K562 (cell line): Measurements from ENCODE around the gene CEP72. TPM values are rescaled to one million over a fixed set of nuclear protein-coding genes. Genes with fewer than 3 reads are reported as not detected.

Experiments used
- ATAC-seq: fragments of 200-7000 bp; cut with Tn5 transposase; 3 replicates; pipeline ENCODE4 v1.9.1; 2020; ENCODE audit warnings: moderate library complexity
- Bru-seq: library from RNA; stranded (reverse); fragments of 400-500 nt; gene quantifications from one replicate; lab custom pipeline; 2021; lab: Mats Ljungman, UMichigan
- BruChase-seq, 2 experiments: library from RNA; stranded (reverse); fragments of 400-500 nt; gene quantifications; one replicate each; lab custom pipeline; 2021; lab: Mats Ljungman, UMichigan
- BruUV-seq: library from RNA; stranded (reverse); fragments of 400-500 nt; replicated peaks from 2 replicates; lab custom pipeline; 2021; lab: Mats Ljungman, UMichigan
- CTCF ChIA-PET: fragments of 300-600 bp; formaldehyde crosslinking; extraction: SDS; loops from one replicate; lab custom pipeline; 2021; ENCODE audit warnings: low intra/inter-chr PET ratio; lab: Yijun Ruan, JAX
- POLR2A ChIA-PET: fragments of 300-600, 350-650 bp; sonication (Branson Sonifier 250); formaldehyde crosslinking; extraction: SDS; loops from one replicate; lab custom pipeline; 2021; ENCODE audit warnings: antibody characterized with exemption, inconsistent platforms; lab: Yijun Ruan, JAX
- DNase-seq, 4 experiments: peaks; one replicate each; pipeline versions ENCODE4 v3.0.0 to v3.0.0-alpha.2; 2011 to 2018; ENCODE audit warnings: low spot score in 3 of 4, mixed read lengths in 3 of 4; ENCODE audit errors: extremely low read depth in 1 of 4
- FAIRE-seq: peaks from 2 replicates; lab custom pipeline; 2011; peaks lifted over from hg19 to GRCh38; lab: Jason Lieb, UNC
- H2AFZ ChIP-seq: 2 replicates; pipeline ENCODE4 v1.6.0; 2011; ENCODE audit warnings: low read depth, low read length, control low read depth, inconsistent platforms
- H3K27ac ChIP-seq: fragments of 200-600 bp; 3 replicates; pipeline ENCODE4 v1.8.0; 2011; ENCODE audit warnings: low read depth, mild to moderate bottlenecking, control low read depth, inconsistent platforms, low read length, moderate library complexity, mixed read lengths; ENCODE audit errors: extremely low read depth
- H3K27me3 ChIP-seq, 2 experiments: fragments of 300-600 bp in 1 of 2; 2 replicates in 1 of 2; 3 replicates in 1 of 2; pipeline versions ENCODE4 v1.6.0 to v1.8.0; 2011; ENCODE audit warnings: inconsistent platforms in 2 of 2, low read length in 2 of 2, mild to moderate bottlenecking in 1 of 2, mixed read lengths in 1 of 2, moderate library complexity in 1 of 2; ENCODE audit not compliant: control insufficient read depth in 2 of 2, insufficient read depth in 2 of 2
- H3K36me3 ChIP-seq: fragments of 300-600 bp; 3 replicates; pipeline ENCODE4 v1.8.0; 2011; ENCODE audit warnings: mild to moderate bottlenecking, low read length, inconsistent platforms; ENCODE audit not compliant: control insufficient read depth, insufficient read depth
- H3K4me1 ChIP-seq, 2 experiments: fragments of 200-600 bp in 1 of 2; replicated peaks in 1 of 2; 2 replicates in 1 of 2; 3 replicates in 1 of 2; pipeline versions ENCODE4 v1.5.1 to v1.8.0; 2011; ENCODE audit warnings: inconsistent platforms in 2 of 2, low read length in 2 of 2, mild to moderate bottlenecking in 1 of 2, mixed read lengths in 1 of 2, moderate library complexity in 1 of 2; ENCODE audit not compliant: control insufficient read depth in 2 of 2, insufficient read depth in 2 of 2
- H3K4me2 ChIP-seq: 2 replicates; pipeline ENCODE4 v1.6.1; 2011; ENCODE audit warnings: low read length, control low read depth, inconsistent platforms, mixed read lengths; ENCODE audit not compliant: insufficient read depth
- H3K4me3 ChIP-seq: fragments of 200-600 bp; sonication (generic), shearing (Covaris generic); 2 replicates; pipeline ENCODE4 v1.5.1; 2016; ENCODE audit warnings: control low read depth, inconsistent platforms
- H3K79me2 ChIP-seq: fragments of 200-600 bp; 3 replicates; pipeline ENCODE4 v1.8.0; 2011; ENCODE audit warnings: low read length, inconsistent platforms; ENCODE audit not compliant: control insufficient read depth, insufficient read depth
- H3K9ac ChIP-seq, 2 experiments: 2 replicates each; pipeline versions ENCODE4 v1.6.0 to v1.6.1; 2011; ENCODE audit warnings: low read depth in 2 of 2, low read length in 2 of 2, control low read depth in 1 of 2, inconsistent platforms in 1 of 2, mild to moderate bottlenecking in 1 of 2, mixed read lengths in 1 of 2; ENCODE audit not compliant: insufficient read depth in 1 of 2
- H3K9me1 ChIP-seq: one replicate; pipeline ENCODE4 v1.6.0; 2011; ENCODE audit warnings: inconsistent platforms, mild to moderate bottlenecking, low read length, moderate library complexity; ENCODE audit not compliant: control insufficient read depth, insufficient read depth
- H3K9me3 ChIP-seq: replicated peaks from 2 replicates; pipeline ENCODE4 v1.5.1; 2011; ENCODE audit warnings: low read depth, low read length, inconsistent platforms; ENCODE audit not compliant: control insufficient read depth, insufficient read depth
- H4K20me1 ChIP-seq: replicated peaks from 2 replicates; pipeline ENCODE4 v1.6.1; 2011; ENCODE audit warnings: low read length, inconsistent platforms, mixed read lengths; ENCODE audit not compliant: control insufficient read depth, insufficient read depth
- CCNT2 ChIP-seq: IDR thresholded peaks from 2 replicates; pipeline ENCODE4 v1.6.1; 2011; ENCODE audit warnings: borderline replicate concordance, low read depth, mild to moderate bottlenecking, moderate library complexity, mixed read lengths, low read length; ENCODE audit not compliant: insufficient read length; ENCODE audit errors: extremely low read depth
- ETS1 ChIP-seq: conservative IDR thresholded peaks from 2 replicates; pipeline ENCODE4 v1.6.1; 2011; ENCODE audit warnings: low read depth, mild to moderate bottlenecking, low read length; ENCODE audit not compliant: control insufficient read depth
- HNRNPL ChIP-seq: fragments of 200-400 bp; formaldehyde crosslinking; IDR thresholded peaks from 2 replicates; pipeline ENCODE4 v1.6.1; 2017; ENCODE audit warnings: low read depth, mild to moderate bottlenecking, low read length
- PRDM10 ChIP-seq: fragments of 450-650 bp; IDR thresholded peaks from 2 replicates; pipeline ENCODE4 v1.6.1; 2018; ENCODE audit not compliant: partially characterized antibody
- TAF1 ChIP-seq: IDR thresholded peaks from 2 replicates; pipeline ENCODE4 v1.6.1; 2011; ENCODE audit warnings: mild to moderate bottlenecking, low read length, moderate library complexity; ENCODE audit not compliant: insufficient read depth, control insufficient read depth, severe bottlenecking; ENCODE audit errors: extremely low read depth
- WGBS: fragments of 100-300 bp; shearing (Covaris generic); methylation state at CpG from one replicate; pipeline ENCODE4 v1.1.6; 2016; ENCODE audit warnings: low coverage, mixed read lengths; ENCODE audit not compliant: insufficient coverage; ENCODE audit errors: missing lambda C conversion rate; 5-methylcytosine and 5-hydroxymethylcytosine counted together
- in situ Hi-C: fragments of 300-500 bp; cut with MboI; formaldehyde crosslinking; loops from 4 replicates; pipeline ENCODE4 v1.15.0; 2018; ENCODE audit warnings: inconsistent platforms, mixed read lengths
- intact Hi-C: fragments of 100-400 bp; cut with micrococcal nuclease; formaldehyde crosslinking; loops from 2 replicates; pipeline ENCODE4 v1.14.2; 2022
- long read RNA-seq, 3 experiments: library from polyadenylated mRNA in 2 of 3; library from RNA in 1 of 3; unstranded in 2 of 3; stranded (forward) in 1 of 3; transcript quantifications; one replicate each; pipeline ENCODE4 v2.0.0, GENCODE V29; 2019 to 2022
- polyA minus RNA-seq, 3 experiments: library from RNA; depleted of rRNA, polyadenylated mRNA; stranded (reverse); fragments of >200 nt; gene quantifications; 2 replicates each; pipeline ENCODE4 v1.2.3, GENCODE V29; 2011
- polyA plus RNA-seq, 8 experiments: library from polyadenylated mRNA; depleted of rRNA in 4 of 8; stranded (reverse) in 5 of 8; unstranded in 3 of 8; fragments of >200 nt; fragmentation: Nextera tagmentation in 2 of 8; fragmentation: Illumina TruSeq in 1 of 8; extraction: Ambion mirVana in 2 of 8; extraction: Trizol in 1 of 8; gene quantifications; 2 replicates each; pipeline versions ENCODE4 v1.2.1 to v1.2.3, GENCODE V29; 2011 to 2014; ENCODE audit warnings: inconsistent platforms in 1 of 8, missing spikeins in 1 of 8
- total RNA-seq, 7 experiments: library from RNA; depleted of rRNA in 6 of 7; stranded (reverse); fragments of >200 nt in 6 of 7; fragmentation: Illumina TruSeq in 2 of 7; extraction: Trizol in 2 of 7; gene quantifications; 2 replicates each; pipeline versions ENCODE4 v1.2.1 to v1.2.3, GENCODE V29; 2011 to 2021; ENCODE audit warnings: low replicate concordance in 1 of 7
- TF ChIP-seq, protein P1 (sequence below): fragments of 450-650 bp; IDR thresholded peaks from 2 replicates; pipeline ENCODE4 v1.6.1; 2016

CEP72 gene
- total RNA-seq (2011; cell fraction: chromatin; rRNA removed; ENCODE audit: low replicate concordance): 124 and 152 TPM in 2 replicates
- 76.5 and 81.0 TPM in 2 replicates for total RNA-seq (2011; cell fraction: nucleolus; rRNA removed)
- total RNA-seq (2011; cell fraction: nucleoplasm; rRNA removed): 63.1 and 68.9 TPM in 2 replicates
- 17.6 and 27.4 TPM in 2 replicates for total RNA-seq (2014; rRNA removed)
- total RNA-seq (2014; rRNA removed; fragmentation: Illumina TruSeq; extraction: Trizol): 9.4 and 11.3 TPM in 2 replicates
- 16.3 and 17.4 TPM in 2 replicates for total RNA-seq (2015; rRNA removed; fragmentation: Illumina TruSeq; extraction: Trizol)
- total RNA-seq (2021): 33.3 and 38.1 TPM in 2 replicates
- polyA plus RNA-seq (2011; rRNA removed): 14.0 and 17.8 TPM in 2 replicates
- 11.8 and 15.1 TPM in 2 replicates for polyA plus RNA-seq (2011; cell fraction: cytosol; rRNA removed)
- polyA plus RNA-seq (2011; cell fraction: nucleus; rRNA removed): 32.3 and 49.2 TPM in 2 replicates
- 15.2 and 20.5 TPM in 2 replicates for polyA plus RNA-seq (2012)
- 14.2 and 15.2 TPM in 2 replicates for polyA plus RNA-seq (2014; fragmentation: Illumina TruSeq; extraction: Trizol)
- polyA plus RNA-seq (2014; fragmentation: Nextera tagmentation; extraction: Ambion mirVana): 1 to 10 TPM in 1 of 2 experiments, under 1 TPM in 1; 0.89 to 1.4 TPM
- 19.9 and 28.6 TPM in 2 replicates for polyA plus RNA-seq (2014; rRNA removed)
- 23.6 and 27.4 TPM in 2 replicates for polyA minus RNA-seq (2011; rRNA and poly(A)+ RNA removed)
- 19.7 and 26.2 TPM in 2 replicates for polyA minus RNA-seq (2011; cell fraction: cytosol; rRNA and poly(A)+ RNA removed)
- 40.4 and 45.3 TPM in 2 replicates for polyA minus RNA-seq (2011; cell fraction: nucleus; rRNA and poly(A)+ RNA removed)
- Bru-seq, nascent RNA: percentile 80 among the genes with signal in this experiment
- BruChase-seq, experiment 1, labeled RNA remaining after a 2-hour chase: percentile 82 among the genes with signal in this experiment
- BruChase-seq, experiment 2, labeled RNA remaining after a 6-hour chase: percentile 82 among the genes with signal in this experiment
- long read RNA-seq, experiment 1, transcript CEP72-201 (12 exons, 2,434 nt): major isoform, 27 of 75 reads
- long read RNA-seq, experiment 1, partial matches to known transcripts: 24 of 75 reads
- long read RNA-seq, experiment 1, other reads (novel, unspliced or antisense): 24 of 75 reads
- long read RNA-seq, experiment 2, transcript CEP72-201 (12 exons, 2,434 nt): major isoform, 6 of 17 reads
- long read RNA-seq, experiment 2, partial matches to known transcripts: 4 of 17 reads
- long read RNA-seq, experiment 2, other reads (novel, unspliced or antisense): 5 of 17 reads
- long read RNA-seq, experiment 3, transcript CEP72-201 (12 exons, 2,434 nt): major isoform, 9 of 15 reads
- long read RNA-seq, experiment 3, partial matches to known transcripts: 2 of 15 reads
- long read RNA-seq, experiment 3, other reads (novel, unspliced or antisense): 4 of 15 reads

GRCh38 chr5:611731-612486, at the start of gene CEP72:
Gene CEP72, plus strand, starts transcription at chr5:612340. Its CDS starts 22 bp downstream, at chr5:612362.
- in situ Hi-C loops: loop anchor here (5.0 kb wide), 1 partner anchor 45 kb away; no protein-coding TSS in a partner anchor
- peak; percentile 98 for TF ChIP-seq PRDM10
- no peak for TF ChIP-seq HNRNPL
- TF ChIP-seq, protein P1, sequence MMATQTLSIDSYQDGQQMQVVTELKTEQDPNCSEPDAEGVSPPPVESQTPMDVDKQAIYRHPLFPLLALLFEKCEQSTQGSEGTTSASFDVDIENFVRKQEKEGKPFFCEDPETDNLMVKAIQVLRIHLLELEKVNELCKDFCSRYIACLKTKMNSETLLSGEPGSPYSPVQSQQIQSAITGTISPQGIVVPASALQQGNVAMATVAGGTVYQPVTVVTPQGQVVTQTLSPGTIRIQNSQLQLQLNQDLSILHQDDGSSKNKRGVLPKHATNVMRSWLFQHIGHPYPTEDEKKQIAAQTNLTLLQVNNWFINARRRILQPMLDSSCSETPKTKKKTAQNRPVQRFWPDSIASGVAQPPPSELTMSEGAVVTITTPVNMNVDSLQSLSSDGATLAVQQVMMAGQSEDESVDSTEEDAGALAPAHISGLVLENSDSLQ: peak; percentile 37; the same call in 1 of the 2 replicates
- peak; percentile 27; the same call in 1 of the 2 replicates for TF ChIP-seq ETS1
- peak; percentile 34 for TF ChIP-seq CCNT2
- peak; percentile 94 for TF ChIP-seq TAF1

More at GRCh38 chr5:611731-612486, at the start of gene CEP72:
- peak; percentile 93 to 99 (median 98) for DNase-seq
- FAIRE-seq: peak; percentile 55
- 1% methylated on average over 40 of the region's 72 CpGs for WGBS
- ChIA-PET CTCF (no interaction called here), POLR2A (interaction anchor here (0.5 to 2.4 kb wide), 8 partner anchors 8 to 327 kb away, joined by 3 to 18 read pairs (median 4); no protein-coding TSS in a partner anchor)
- H3K4me2 ChIP-seq: peak within 1 kb of the TSS; percentile 89
- no TSS peak for BruUV-seq
- H3K4me3 ChIP-seq: peak within 1 kb of the TSS; percentile 87
- H3K79me2 ChIP-seq: peaks cover 48% of the 10 kb centered on the region
- H4K20me1 ChIP-seq: peaks cover 13% of the 10 kb centered on the region
- peaks cover 11 to 23% of the 10 kb centered on the region in 2 experiments; a peak in 4 of 5 replicates for H3K27me3 ChIP-seq
- peaks cover 14 to 36% of the 10 kb centered on the region in 2 experiments for H3K4me1 ChIP-seq
- intact Hi-C loops: loop anchor here (5.0 to 10.0 kb wide), 2 partner anchors 137 to 280 kb away; partner anchors contain the start of genes BRD9 and TRIP13
- H3K9me3 ChIP-seq: no peaks in the 10 kb centered on the region
- peak; percentile 93 for ATAC-seq
- peak within 1 kb of the TSS; percentile 80 to 97 for H3K9ac ChIP-seq
- peak within 1 kb of the TSS; percentile 76 for H3K27ac ChIP-seq
- H3K36me3 ChIP-seq: peaks cover 23% of the 10 kb centered on the region; the same call in 2 of the 3 replicates
- H3K9me1 ChIP-seq: peaks cover 7% of the 10 kb centered on the region
- H2AFZ ChIP-seq: peak within 1 kb of the TSS; percentile 95
